Skeletal muscle satellite cell (primary cell): Measurements from ENCODE around the gene C8B.

Experiments used
- H3K27me3 ChIP-seq: 2 replicates; pipeline ENCODE4 v1.7.0; 2013; ENCODE audit warnings: low read length; ENCODE audit not compliant: control insufficient read depth, insufficient read depth
- H3K36me3 ChIP-seq: 2 replicates; pipeline ENCODE4 v1.7.0; 2013; ENCODE audit warnings: mild to moderate bottlenecking, control low read depth, low read length; ENCODE audit not compliant: insufficient read depth
- H3K4me1 ChIP-seq: 2 replicates; pipeline ENCODE4 v1.7.0; 2013; ENCODE audit warnings: low read length; ENCODE audit not compliant: control insufficient read depth, insufficient read depth
- H3K4me2 ChIP-seq: 2 replicates; pipeline ENCODE4 v1.7.0; 2013; ENCODE audit warnings: mild to moderate bottlenecking, low read length
- H3K4me3 ChIP-seq: 2 replicates; pipeline ENCODE4 v1.7.0; 2013; ENCODE audit warnings: low read length
- H3K9ac ChIP-seq: 2 replicates; pipeline ENCODE4 v1.7.0; 2013; ENCODE audit warnings: mild to moderate bottlenecking, low read depth, low read length, moderate library complexity
- H3K9me3 ChIP-seq: replicated peaks from 2 replicates; pipeline ENCODE4 v1.7.0; 2013; ENCODE audit warnings: mild to moderate bottlenecking, control low read depth, low read length

Gene C8B

DNA sequence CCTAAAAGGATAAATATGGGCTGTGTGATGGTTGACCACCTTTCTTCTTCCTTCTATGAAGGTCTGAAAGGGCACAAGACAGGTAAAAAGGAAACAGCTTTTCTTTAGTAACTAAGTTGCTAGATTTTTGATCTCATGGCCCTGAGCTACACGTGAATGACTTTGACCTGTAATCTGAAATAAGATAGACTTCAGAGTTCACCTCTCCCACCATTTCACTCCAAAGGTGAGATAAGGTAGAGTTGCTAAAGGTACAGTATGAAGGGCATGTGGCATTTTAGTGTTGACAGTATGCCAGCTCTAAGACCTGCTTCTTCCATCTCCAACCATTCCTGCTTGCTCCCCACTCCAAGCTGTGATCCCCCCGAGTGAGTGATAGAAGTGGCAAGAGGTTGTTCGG is 25.8 kb upstream of the C8B start:
- no peaks in the 10 kb centered on the region for H3K4me1 ChIP-seq
- no peaks in the 10 kb centered on the region for H3K27me3 ChIP-seq
- H3K9me3 ChIP-seq = no peaks in the 10 kb centered on the region
- no peak overlapping the region for H3K9ac ChIP-seq
- H3K36me3 ChIP-seq = no peaks in the 10 kb centered on the region
- H3K4me2 ChIP-seq = no peak overlapping the region
- H3K4me3 ChIP-seq = no peak overlapping the region

DNA sequence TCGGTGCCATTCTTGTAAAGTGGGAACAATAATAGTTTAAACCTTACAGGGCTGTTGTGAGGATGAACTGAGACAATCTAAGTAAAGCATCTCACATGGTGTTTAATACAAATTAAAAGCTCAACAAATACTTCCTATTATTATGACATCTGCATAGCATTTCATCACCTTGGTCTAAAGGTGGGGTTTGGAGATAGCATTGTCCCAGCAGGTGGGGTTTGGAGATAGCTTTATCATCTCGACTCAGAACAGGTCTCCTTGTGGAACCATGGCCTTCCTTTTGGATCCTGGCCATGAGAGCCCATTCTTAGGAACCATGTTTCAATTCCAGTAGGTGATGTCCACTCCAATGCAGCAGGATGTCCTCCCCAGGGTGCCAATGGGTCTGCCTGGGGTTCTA is 20.6 kb upstream of the C8B start:
- no peak overlapping the region for H3K9ac ChIP-seq
- H3K36me3 ChIP-seq = no peaks in the 10 kb centered on the region
- H3K9me3 ChIP-seq = no peaks in the 10 kb centered on the region
- no peak overlapping the region for H3K4me3 ChIP-seq
- H3K27me3 ChIP-seq = peaks cover 10% of the 10 kb centered on the region
- no peaks in the 10 kb centered on the region for H3K4me1 ChIP-seq
- H3K4me2 ChIP-seq = no peak overlapping the region

DNA sequence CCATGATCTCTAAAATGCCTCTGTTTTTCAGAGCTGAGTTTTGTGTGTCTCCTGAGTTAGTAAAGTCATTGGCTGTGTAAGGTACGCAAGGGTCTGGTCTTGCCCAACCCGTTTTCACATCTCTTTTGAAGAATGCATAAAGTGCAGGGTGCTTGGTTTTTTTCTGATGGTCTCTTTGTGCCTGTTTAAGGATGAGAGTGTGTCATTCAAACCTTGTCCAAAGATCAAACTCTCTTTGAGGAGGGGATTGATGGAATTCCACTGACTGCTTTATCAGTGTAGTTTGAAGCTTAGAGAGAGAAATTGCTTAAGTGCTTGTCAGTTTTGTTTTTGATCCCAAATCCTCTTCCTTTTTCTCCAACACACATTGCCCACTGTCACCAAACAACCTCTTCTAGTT is 20.0 kb upstream of the C8B start:
- no peaks in the 10 kb centered on the region for H3K36me3 ChIP-seq
- no peak overlapping the region for H3K4me2 ChIP-seq
- H3K4me3 ChIP-seq = no peak overlapping the region
- H3K9ac ChIP-seq = no peak overlapping the region
- H3K9me3 ChIP-seq = no peaks in the 10 kb centered on the region
- H3K4me1 ChIP-seq = no peaks in the 10 kb centered on the region
- H3K27me3 ChIP-seq = peaks cover 10% of the 10 kb centered on the region

DNA sequence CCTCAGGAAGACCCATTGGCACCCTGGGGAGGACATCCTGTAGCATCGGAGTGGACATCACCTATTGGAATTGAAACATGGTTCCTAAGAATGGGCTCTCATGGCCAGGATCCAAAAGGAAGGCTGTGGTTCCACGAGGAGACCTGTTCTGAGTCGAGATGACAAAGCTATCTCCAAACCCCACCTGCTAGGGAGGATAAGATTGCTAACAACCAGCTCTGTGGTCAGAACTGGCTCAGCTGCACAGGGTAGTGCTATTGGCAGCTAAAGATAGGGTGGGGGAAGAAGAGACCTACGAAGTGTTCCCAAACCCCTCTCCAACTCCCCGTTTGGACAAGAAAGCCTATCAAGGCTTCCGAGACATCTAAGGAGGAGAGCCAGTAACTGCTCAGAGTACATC is 17.7 kb upstream of the C8B start:
- Histone ChIP-seq H3K9me3 (no peaks in the 10 kb centered on the region), H3K4me1 (no peaks in the 10 kb centered on the region), H3K9ac (no peak overlapping the region), H3K36me3 (no peaks in the 10 kb centered on the region), H3K4me2 (no peak overlapping the region), H3K4me3 (no peak overlapping the region), H3K27me3 (peaks cover 19% of the 10 kb centered on the region)

DNA sequence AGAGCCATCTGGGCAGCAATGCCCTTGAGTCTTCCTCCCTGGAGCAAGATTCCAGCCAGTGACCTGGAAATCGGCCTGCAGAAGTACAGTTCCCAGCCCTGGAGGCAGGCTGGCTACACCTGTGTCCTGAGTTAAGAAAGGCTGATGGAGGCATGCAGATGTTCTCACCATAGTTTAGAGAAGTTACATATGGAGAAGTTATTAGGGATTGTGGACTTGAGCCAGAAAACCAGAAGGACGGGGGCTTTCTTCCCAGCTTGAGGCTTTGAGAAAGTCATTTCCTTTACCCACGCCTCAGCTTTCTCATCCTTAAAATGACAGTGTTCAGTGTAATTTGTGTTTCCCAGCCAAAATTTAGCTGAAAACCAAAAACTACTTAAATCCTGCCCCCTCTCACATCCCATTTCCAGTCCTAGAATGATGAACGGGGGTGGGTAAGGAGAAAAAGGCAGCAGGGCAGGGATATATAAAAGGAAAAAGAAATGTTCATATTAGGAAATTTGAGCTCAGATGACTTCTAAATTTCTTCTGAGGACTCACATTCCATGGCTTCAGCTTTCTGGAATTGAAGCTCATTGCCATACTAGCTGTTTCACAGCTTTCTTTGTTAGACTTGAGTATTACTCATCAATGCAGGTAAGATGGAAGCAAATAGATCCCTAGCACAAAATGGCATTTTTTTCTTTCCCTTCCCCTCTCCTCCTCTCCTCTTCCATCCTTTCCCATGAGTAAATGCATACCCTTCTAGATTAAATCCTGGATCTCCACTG is 14.4 kb upstream of the C8B start:
- H3K27me3 ChIP-seq = peaks cover 19% of the 10 kb centered on the region
- H3K4me1 ChIP-seq = no peaks in the 10 kb centered on the region
- H3K4me2 ChIP-seq = no peak overlapping the region
- H3K4me3 ChIP-seq = no peak overlapping the region
- H3K9ac ChIP-seq = no peak overlapping the region
- no peaks in the 10 kb centered on the region for H3K36me3 ChIP-seq
- no peaks in the 10 kb centered on the region for H3K9me3 ChIP-seq

DNA sequence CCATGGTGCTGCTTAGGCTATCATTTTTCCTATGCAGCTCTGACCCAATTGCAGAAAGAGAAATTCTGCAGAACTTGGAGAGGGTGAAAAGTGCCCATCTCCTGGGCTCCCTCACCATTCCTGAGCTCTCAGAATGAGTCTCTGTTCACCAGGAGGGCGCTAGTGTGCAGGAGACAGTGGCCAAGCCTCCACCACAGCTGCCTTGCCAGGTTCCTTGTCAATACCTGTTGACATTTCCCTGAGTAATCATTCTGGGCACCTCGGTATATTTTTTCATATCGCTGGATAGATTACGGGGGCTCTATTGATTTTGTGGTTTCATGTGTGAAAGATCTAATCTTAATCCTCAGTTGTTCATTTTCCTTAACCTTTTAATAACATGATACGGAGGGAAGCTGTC is 13.0 kb upstream of the C8B start:
- Histone ChIP-seq H3K4me3 (no peak overlapping the region), H3K36me3 (no peaks in the 10 kb centered on the region), H3K9ac (no peak overlapping the region), H3K4me2 (no peak overlapping the region), H3K27me3 (peaks cover 15% of the 10 kb centered on the region), H3K9me3 (no peaks in the 10 kb centered on the region), H3K4me1 (no peaks in the 10 kb centered on the region)

DNA sequence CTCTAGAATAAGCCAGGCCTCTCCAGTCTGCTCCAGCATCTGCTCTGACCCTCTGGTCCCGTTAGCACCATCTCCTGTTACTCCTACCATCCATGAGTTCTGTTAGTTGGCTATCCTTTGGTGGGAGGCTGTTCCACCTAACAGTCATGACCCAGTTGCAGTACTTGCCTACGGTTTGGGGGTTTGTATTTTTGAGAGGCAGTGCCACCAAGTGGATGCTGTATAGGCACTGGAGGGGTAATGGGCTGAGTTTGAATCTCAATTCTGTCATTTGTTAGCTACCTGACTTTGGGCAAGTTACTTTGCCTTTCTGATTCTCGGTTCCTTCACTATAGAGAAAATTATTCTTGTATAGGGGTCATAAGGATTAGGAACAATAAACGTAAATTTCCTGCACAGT is 12.1 kb upstream of the C8B start:
- Histone ChIP-seq H3K4me2 (no peak overlapping the region), H3K4me1 (no peaks in the 10 kb centered on the region), H3K9ac (no peak overlapping the region), H3K4me3 (no peak overlapping the region), H3K36me3 (no peaks in the 10 kb centered on the region), H3K9me3 (no peaks in the 10 kb centered on the region), H3K27me3 (peaks cover 14% of the 10 kb centered on the region)

DNA sequence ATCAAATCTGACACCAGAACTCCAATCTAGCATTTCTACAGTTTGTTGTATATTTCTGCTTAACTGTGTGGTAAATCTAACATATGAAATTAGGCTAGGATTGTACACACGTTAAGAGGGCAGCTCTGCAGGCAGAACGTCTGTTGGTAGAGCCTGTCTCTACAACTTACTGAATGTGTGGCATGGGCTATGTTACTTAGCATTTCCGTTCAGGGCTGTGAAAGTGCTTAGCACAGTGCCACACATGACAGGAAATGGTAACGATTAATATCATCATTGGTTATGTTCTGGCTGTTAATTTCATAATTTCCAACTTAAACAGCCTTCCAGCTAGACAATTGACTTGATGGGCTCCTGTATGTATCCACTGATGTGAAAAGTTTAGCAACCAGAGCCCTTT is 9.6 kb upstream of the C8B start:
- Histone ChIP-seq H3K9ac (no peak overlapping the region), H3K9me3 (no peaks in the 10 kb centered on the region), H3K4me2 (no peak overlapping the region), H3K27me3 (peaks cover 7% of the 10 kb centered on the region), H3K4me1 (no peaks in the 10 kb centered on the region), H3K4me3 (no peak overlapping the region), H3K36me3 (no peaks in the 10 kb centered on the region)

DNA sequence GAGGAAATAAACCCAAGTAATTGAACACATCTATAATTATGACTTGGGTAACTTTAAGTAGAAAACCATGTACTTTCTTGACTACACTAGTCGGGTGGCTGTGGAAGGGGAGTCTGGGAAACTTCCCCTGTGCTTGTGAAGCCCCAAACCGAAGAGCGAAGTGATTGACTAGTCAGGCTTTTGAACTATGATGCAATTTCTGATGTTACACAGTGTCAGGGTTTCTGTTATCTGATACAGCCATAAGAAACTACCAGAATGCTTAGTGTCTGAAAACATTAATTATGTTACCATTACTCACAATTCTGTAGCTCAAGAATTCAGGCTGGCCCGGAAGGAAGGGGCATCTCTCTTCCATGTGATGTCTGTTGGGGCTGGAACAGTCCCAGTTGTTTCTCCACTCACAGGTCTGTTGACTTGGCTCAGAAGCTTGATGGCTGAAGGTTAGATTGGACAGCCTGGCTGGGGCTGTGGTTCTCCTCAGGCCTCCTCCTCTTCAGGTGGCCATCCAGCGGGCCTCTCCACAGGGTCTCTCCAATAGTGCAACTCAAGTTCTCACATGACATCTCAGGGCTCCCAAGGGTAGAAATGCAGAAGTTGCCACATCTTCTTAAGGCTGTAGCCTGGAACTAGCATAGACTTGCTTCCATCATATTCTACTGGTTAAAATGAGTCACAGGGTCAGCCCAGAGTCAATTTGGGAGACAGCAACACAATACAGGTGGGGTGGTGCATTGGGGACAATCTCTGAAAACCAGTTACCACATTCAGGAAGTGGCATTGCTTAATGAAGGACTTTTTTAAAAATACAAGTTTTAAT is 8.3 kb upstream of the C8B start:
- H3K36me3 ChIP-seq = no peaks in the 10 kb centered on the region
- no peak overlapping the region for H3K4me3 ChIP-seq
- H3K4me2 ChIP-seq = no peak overlapping the region
- no peaks in the 10 kb centered on the region for H3K27me3 ChIP-seq
- no peaks in the 10 kb centered on the region for H3K9me3 ChIP-seq
- H3K4me1 ChIP-seq = no peaks in the 10 kb centered on the region
- no peak overlapping the region for H3K9ac ChIP-seq

DNA sequence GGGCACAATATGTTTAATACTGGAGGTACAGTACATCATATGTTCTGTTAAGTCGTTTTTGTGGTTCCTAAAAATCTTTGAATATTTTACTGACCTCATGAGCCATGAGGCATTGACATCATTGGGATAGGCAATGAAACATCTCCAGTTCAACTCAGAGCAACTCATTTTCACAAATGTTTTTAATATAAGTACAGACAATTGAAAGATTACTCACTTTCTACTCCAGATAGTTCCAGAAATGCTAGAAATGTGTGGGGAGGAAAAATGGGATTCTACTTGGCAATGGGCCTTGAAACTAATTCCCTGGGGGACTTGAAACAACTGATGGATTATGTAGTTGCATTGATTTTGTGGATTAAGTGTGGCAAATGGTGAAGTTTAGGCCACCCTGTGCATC is 7.2 kb upstream of the C8B start:
- no peaks in the 10 kb centered on the region for H3K27me3 ChIP-seq
- no peak overlapping the region for H3K4me2 ChIP-seq
- H3K4me3 ChIP-seq = no peak overlapping the region
- H3K4me1 ChIP-seq = no peaks in the 10 kb centered on the region
- no peaks in the 10 kb centered on the region for H3K36me3 ChIP-seq
- no peaks in the 10 kb centered on the region for H3K9me3 ChIP-seq
- H3K9ac ChIP-seq = no peak overlapping the region

DNA sequence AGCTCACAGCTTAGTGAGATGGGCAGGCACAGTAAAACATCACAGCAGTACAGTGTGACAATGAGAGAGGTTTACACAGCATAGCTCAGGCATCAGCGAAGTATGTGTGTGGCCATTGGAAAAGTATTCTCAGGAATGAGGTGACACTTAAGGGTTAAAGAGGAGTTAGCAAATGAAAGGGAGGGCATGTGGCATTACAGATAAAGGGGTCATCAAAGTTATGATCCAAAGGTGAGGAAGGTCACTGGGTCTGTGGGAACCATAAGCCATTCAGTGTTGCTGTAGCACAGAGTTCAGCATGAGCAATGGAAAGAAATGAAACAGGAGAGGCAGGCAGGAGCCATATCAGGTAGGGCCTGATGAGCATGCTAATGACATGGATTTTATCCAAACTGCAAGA is 4.5 kb upstream of the C8B start:
- H3K27me3 ChIP-seq = no peaks in the 10 kb centered on the region
- no peaks in the 10 kb centered on the region for H3K36me3 ChIP-seq
- no peak overlapping the region for H3K4me3 ChIP-seq
- no peak overlapping the region for H3K9ac ChIP-seq
- no peaks in the 10 kb centered on the region for H3K4me1 ChIP-seq
- no peak overlapping the region for H3K4me2 ChIP-seq
- H3K9me3 ChIP-seq = no peaks in the 10 kb centered on the region
